Mucosa of gallbladder (tissue), 1 donor: Measurements from ENCODE around the gene ZSCAN5B. TPM values are rescaled to one million over a fixed set of nuclear protein-coding genes. Genes with fewer than 3 reads are reported as not detected.
"Not testable (repeated sequence)": the region's sequence is repeated elsewhere in the genome, so short reads cannot be mapped to it uniquely, and the experiment has no call there.

Experiments used
- DNase-seq: peaks from one replicate; pipeline ENCODE4 v3.0.0-alpha.2; 2020; ENCODE audit warnings: low spot score
- total RNA-seq: library from RNA; stranded (reverse); gene quantifications from one replicate; pipeline ENCODE4 v1.2.1, GENCODE V29; 2021
- donor health status: DM: no; HTN: no; CAD: no.

ZSCAN5B gene
- total RNA-seq, 1 donor from 2014 or later, result not detected

- not testable (repeated sequence) for DNase-seq
Measured at GRCh38 chr19:56175861-56176307, 21.7 kb downstream of the ZSCAN5B start, which contains the start of gene GALP. Gene GALP (plus strand): TSS chr19:56176008. CDS start chr19:56177109, 1,101 bp downstream.

- DNase-seq, result no peak
Measured at GRCh38 chr19:56174550-56174949, 23.0 kb downstream of the ZSCAN5B start.

GRCh38 chr19:56174086-56174485 is 23.5 kb downstream of the ZSCAN5B start:
- DNase-seq, result no peak

- peak; percentile 31 for DNase-seq
Measured at GRCh38 chr19:56170261-56170660, 27.3 kb downstream of the ZSCAN5B start.

- DNase-seq, result no peak
Measured at GRCh38 chr19:56167064-56167578, 30.5 kb downstream of the ZSCAN5B start.

GRCh38 chr19:56163097-56163496 is 34.5 kb downstream of the ZSCAN5B start:
- no peak for DNase-seq

GRCh38 chr19:56162258-56162657 is 35.3 kb downstream of the ZSCAN5B start:
- DNase-seq, result no peak

- no peak for DNase-seq
Measured at GRCh38 chr19:56161534-56161933, 36.0 kb downstream of the ZSCAN5B start.

GRCh38 chr19:56159622-56160271 is 37.8 kb downstream of the ZSCAN5B start:
- DNase-seq, result no peak

GRCh38 chr19:56159009-56159559 is 38.5 kb downstream of the ZSCAN5B start:
- no peak for DNase-seq

- no peak for DNase-seq
Measured at GRCh38 chr19:56158170-56158757, 39.3 kb downstream of the ZSCAN5B start.

- DNase-seq, result peak; percentile 46
Measured at GRCh38 chr19:56156768-56157167, 40.8 kb downstream of the ZSCAN5B start.

GRCh38 chr19:56155124-56155687 is 42.4 kb downstream of the ZSCAN5B start:
- no peak for DNase-seq

- no peak for DNase-seq
Measured at GRCh38 chr19:56153507-56153906, 44.1 kb downstream of the ZSCAN5B start.

GRCh38 chr19:56152644-56153043 is 44.9 kb downstream of the ZSCAN5B start:
- DNase-seq, result no peak

GRCh38 chr19:56150358-56150757 is 47.2 kb downstream of the ZSCAN5B start:
- DNase-seq, result no peak

- DNase-seq, result no peak
Measured at GRCh38 chr19:56149656-56150038, 47.9 kb downstream of the ZSCAN5B start.

GRCh38 chr19:56148955-56149655 is 48.5 kb downstream of the ZSCAN5B start:
- DNase-seq, result not testable (repeated sequence)

- DNase-seq, result no peak
Measured at GRCh38 chr19:56148096-56148495, 49.5 kb downstream of the ZSCAN5B start.

- DNase-seq, result no peak
Measured at GRCh38 chr19:56147307-56147706, 50.3 kb downstream of the ZSCAN5B start.

GRCh38 chr19:56146904-56147303 is 50.7 kb downstream of the ZSCAN5B start:
- DNase-seq, result no peak

GRCh38 chr19:56145698-56146097 is 51.9 kb downstream of the ZSCAN5B start:
- DNase-seq, result no peak
